ENCODE data around the gene KIAA1143.

Gene KIAA1143

DNA sequence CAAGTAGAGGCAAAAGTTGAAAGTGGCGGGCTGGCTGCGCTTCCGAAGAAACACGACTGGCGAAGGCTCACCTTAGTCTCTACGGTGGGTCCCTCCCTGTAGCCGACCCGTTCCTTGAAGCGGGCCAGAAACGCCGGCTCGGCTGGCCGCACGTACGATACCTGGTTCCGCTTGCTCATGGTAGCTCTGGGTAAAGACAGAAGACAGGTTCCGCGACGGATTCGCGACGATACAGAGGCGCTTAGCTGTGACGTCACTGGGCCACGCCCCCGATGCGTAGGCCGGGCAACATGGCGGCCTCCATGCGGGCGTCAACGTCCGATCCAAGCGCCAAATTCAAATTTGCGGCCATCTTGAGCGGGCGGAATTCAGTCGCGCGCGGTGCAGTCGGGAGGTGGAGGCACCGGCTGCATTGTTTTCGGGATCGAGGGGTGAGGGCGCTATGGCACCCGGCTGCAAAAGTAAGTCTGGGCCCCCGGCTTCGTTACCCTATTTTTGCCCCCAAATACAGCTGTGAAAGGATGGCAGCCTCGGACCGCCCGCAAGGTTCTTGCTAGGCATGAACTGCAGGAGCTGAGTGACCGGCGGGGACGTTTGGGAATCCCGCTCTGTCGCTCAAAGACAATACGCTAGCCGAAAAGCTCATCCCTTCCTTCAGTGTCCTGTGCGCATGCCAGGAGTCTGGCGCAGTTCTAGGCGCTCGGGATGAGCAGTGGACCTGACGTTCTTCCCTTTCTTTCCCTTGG is at the start of gene KIAA1143, which contains the start of gene KIF15:
TSS of gene KIAA1143 (minus strand) at position 196 of the 746 bp plus-strand sequence. CDS start at position 179, 17 bp downstream.
TSS of gene KIF15 (plus strand) at position 371 of the 746 bp plus-strand sequence. CDS start at position 443, 72 bp downstream.
- TF ChIP-seq, protein P1, sequence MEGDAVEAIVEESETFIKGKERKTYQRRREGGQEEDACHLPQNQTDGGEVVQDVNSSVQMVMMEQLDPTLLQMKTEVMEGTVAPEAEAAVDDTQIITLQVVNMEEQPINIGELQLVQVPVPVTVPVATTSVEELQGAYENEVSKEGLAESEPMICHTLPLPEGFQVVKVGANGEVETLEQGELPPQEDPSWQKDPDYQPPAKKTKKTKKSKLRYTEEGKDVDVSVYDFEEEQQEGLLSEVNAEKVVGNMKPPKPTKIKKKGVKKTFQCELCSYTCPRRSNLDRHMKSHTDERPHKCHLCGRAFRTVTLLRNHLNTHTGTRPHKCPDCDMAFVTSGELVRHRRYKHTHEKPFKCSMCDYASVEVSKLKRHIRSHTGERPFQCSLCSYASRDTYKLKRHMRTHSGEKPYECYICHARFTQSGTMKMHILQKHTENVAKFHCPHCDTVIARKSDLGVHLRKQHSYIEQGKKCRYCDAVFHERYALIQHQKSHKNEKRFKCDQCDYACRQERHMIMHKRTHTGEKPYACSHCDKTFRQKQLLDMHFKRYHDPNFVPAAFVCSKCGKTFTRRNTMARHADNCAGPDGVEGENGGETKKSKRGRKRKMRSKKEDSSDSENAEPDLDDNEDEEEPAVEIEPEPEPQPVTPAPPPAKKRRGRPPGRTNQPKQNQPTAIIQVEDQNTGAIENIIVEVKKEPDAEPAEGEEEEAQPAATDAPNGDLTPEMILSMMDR (IDR thresholded peaks at IDR 0.05; ENCODE audit: low read depth, low read length, missing control alignments): no peak
- DNase-seq (ENCODE audit: low read depth): peak; percentile 92
- peak within 1 kb of the TSS; percentile 88 for H3K4me3 ChIP-seq (ENCODE audit: low read depth, low read length)

DNA sequence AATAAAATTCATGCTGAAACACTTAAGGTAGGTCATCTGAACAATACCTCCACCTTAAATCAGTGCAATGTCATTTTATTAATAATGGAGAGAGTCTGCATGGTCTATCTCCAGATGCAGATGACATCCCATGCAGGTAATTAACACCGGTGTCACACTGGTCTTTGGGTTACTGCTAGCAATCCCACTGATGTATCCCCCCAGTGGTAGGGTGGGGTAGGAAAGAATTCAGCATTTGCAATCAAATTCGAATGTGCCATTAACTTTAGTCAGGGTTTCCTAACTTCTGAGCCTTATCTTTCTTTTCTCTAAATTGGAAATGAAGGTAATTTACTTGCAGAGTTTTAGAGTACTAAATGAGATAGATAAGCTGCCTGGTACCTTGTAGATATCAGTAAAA is 44.5 kb upstream of the KIAA1143 start:
- no peak for DNase-seq (ENCODE audit: low read depth)
- no peak overlapping the region for H3K4me3 ChIP-seq (ENCODE audit: low read depth, low read length)
- TF ChIP-seq, protein P1 (IDR thresholded peaks at IDR 0.05; ENCODE audit: low read depth, low read length, missing control alignments): no peak

DNA sequence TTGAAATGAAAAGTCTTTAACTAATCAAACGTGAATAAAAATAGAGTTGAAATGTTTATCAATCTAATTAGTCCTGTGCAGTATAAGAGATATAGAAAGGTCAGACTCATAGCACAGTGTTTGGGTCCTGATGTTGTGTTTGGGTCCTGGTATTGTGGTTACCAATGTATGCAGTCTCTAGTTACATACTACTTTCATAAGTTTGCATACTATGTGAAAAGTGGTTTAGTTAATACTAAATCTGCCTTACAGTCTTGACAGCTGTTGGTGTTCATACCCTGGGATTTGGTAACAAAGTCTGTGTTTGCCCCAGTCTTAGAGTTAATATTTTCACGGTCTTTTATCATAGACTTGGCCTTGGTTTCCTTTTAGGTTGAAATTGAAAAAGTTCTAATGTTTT is 41.9 kb upstream of the KIAA1143 start:
- no peak for DNase-seq (ENCODE audit: low read depth)
- TF ChIP-seq, protein P1 (IDR thresholded peaks at IDR 0.05; ENCODE audit: low read depth, low read length, missing control alignments): no peak
- no peak overlapping the region for H3K4me3 ChIP-seq (ENCODE audit: low read depth, low read length)

DNA sequence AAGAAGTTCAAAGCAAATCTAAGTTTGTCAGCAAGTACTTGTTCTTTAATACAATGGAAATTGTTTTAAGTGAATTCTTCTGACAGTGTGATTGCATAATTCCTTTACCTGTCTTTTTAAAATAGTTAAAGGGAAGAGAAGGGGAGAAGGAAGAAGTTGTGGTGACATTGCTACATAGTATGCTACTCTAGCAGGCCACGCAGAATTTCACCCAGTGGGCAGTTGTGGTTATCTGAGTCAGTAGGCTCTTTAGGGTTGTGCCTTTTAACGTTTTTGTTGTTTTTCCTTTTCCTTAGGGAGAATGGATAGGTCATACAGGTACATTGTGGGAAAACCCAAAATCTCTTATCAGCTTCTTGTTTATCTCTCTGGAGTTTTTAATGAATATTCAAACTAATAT is 40.6 kb upstream of the KIAA1143 start:
- H3K4me3 ChIP-seq (ENCODE audit: low read depth, low read length): no peak overlapping the region
- TF ChIP-seq, protein P1 (IDR thresholded peaks at IDR 0.05; ENCODE audit: low read depth, low read length, missing control alignments): no peak
- DNase-seq (ENCODE audit: low read depth): no peak

DNA sequence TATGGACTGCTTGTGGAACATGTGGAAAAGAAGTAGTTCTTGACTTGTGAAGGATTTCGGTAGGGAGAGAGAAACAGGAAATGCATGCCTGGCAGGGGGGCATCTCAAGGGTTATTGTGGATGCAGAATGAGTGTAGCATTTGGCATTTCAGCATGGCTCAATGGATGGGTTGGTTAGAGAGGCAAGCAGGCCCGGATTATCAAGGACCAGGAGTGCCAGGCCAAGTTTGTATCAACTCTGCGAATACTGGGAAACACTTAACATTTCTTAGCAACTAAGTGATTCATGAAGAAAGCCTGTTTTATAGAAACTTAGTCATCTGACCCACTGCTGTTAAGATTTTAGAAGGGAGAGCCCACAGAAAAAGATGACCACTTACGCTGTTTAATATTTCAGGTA is 33.8 kb upstream of the KIAA1143 start:
- TF ChIP-seq, protein P1 (IDR thresholded peaks at IDR 0.05; ENCODE audit: low read depth, low read length, missing control alignments): no peak
- DNase-seq (ENCODE audit: low read depth): no peak
- no peak overlapping the region for H3K4me3 ChIP-seq (ENCODE audit: low read depth, low read length)

DNA sequence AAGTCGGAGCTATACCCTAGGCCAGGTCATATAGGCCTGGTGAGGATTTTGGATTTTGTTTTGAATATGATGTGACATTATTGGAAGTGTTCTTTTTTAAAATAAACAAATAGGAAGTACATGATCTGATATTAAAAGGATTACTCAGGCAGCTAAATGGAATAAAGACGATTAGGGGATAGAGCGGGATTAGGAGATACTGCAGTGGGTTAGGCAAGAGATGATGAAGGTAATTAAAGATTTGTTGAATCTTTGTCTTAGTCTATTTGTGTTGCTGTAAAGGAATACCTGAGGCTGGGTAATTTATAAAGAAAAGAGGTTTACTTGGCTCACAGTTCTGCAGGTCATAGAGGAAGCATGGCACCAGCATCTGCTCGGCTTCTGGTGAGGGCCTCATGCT is 21.5 kb upstream of the KIAA1143 start:
- DNase-seq (ENCODE audit: low read depth): no peak
- TF ChIP-seq, protein P1 (IDR thresholded peaks at IDR 0.05; ENCODE audit: low read depth, low read length, missing control alignments): no peak
- no peak overlapping the region for H3K4me3 ChIP-seq (ENCODE audit: low read depth, low read length)

DNA sequence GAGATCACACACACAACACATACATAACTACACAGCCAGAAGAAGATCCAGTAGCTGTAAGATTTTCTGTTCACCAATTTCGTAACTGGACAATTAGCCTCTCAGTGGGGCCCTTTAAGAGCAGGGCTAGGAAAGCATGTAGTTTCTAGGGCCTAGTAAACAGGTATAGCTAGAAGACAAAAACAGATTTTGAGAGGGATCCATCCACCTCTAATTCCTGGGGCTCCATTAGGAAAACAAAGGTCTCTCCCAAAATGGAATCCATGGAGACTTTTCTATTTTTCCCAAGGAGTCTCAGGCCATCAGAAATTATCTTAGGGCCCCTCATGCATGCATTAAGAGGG is 10.7 kb upstream of the KIAA1143 start:
- DNase-seq (ENCODE audit: low read depth): no peak
- TF ChIP-seq, protein P1 (IDR thresholded peaks at IDR 0.05; ENCODE audit: low read depth, low read length, missing control alignments): no peak
- H3K4me3 ChIP-seq (ENCODE audit: low read depth, low read length): no peak overlapping the region

Measured in GM12864 (cell line).